OCI-LY1 (cell line): ENCODE measurements around the gene ZNF609.

ENCODE experiments used
- H2AFZ ChIP-seq: fragments of 200-600 bp; sonication (generic), shearing (Covaris generic); 2 replicates; pipeline ENCODE4 v1.6.0; 2014; ENCODE audit warnings: antibody characterized with exemption, mild to moderate bottlenecking, low read length
- H3F3A ChIP-seq: fragments of 200-600 bp; sonication (generic), shearing (Covaris generic); 2 replicates; pipeline ENCODE4 v1.6.0; 2014; ENCODE audit warnings: mild to moderate bottlenecking, antibody characterized with exemption, low read length, moderate library complexity; ENCODE audit not compliant: insufficient read depth
- H3K27ac ChIP-seq: fragments of 200-600 bp; sonication (generic); 2 replicates; pipeline ENCODE4 v1.5.1; 2014; ENCODE audit warnings: low read length, mixed run types, mild to moderate bottlenecking, low read depth; ENCODE audit not compliant: poor library complexity, severe bottlenecking
- H3K27me3 ChIP-seq: fragments of 200-600 bp; sonication (generic); 2 replicates; pipeline ENCODE4 v1.6.0; 2014; ENCODE audit warnings: antibody characterized with exemption, mild to moderate bottlenecking, low read length, moderate library complexity; ENCODE audit not compliant: insufficient read depth
- H3K36me3 ChIP-seq: fragments of 200-600 bp; sonication (generic); 2 replicates; pipeline ENCODE4 v1.6.1; 2014; ENCODE audit warnings: mild to moderate bottlenecking, antibody characterized with exemption, low read length, moderate library complexity, mixed read lengths; ENCODE audit not compliant: insufficient read depth
- H3K4me1 ChIP-seq: fragments of 200-600 bp; sonication (generic); 2 replicates; pipeline ENCODE4 v1.5.1; 2014; ENCODE audit warnings: mild to moderate bottlenecking, low read length, moderate library complexity; ENCODE audit not compliant: insufficient read depth, severe bottlenecking
- H3K4me2 ChIP-seq: fragments of 200-600 bp; sonication (generic), shearing (Covaris generic); 2 replicates; pipeline ENCODE4 v1.6.1; 2014; ENCODE audit warnings: low read length
- H3K4me3 ChIP-seq: fragments of 200-600 bp; sonication (generic); 2 replicates; pipeline ENCODE4 v1.5.1; 2014; ENCODE audit warnings: low read length, low read depth, mild to moderate bottlenecking, mixed read lengths; ENCODE audit not compliant: poor library complexity, severe bottlenecking
- H3K79me2 ChIP-seq: fragments of 200-600 bp; shearing (Covaris generic); 2 replicates; pipeline ENCODE4 v1.6.1; 2016; ENCODE audit warnings: mixed run types, low read length, mixed read lengths; ENCODE audit not compliant: insufficient read depth
- H3K9ac ChIP-seq: fragments of 200-600 bp; sonication (generic), shearing (Covaris generic); 2 replicates; pipeline ENCODE4 v1.6.1; 2014; ENCODE audit warnings: mild to moderate bottlenecking, low read length, mixed read lengths
- H3K9me2 ChIP-seq: fragments of 200-600 bp; sonication (generic), shearing (Covaris generic); 2 replicates; pipeline ENCODE4 v1.6.1; 2014; ENCODE audit warnings: low read depth, mild to moderate bottlenecking, low read length, mixed read lengths
- H3K9me3 ChIP-seq: fragments of 200-600 bp; shearing (Covaris generic); 2 replicates; pipeline ENCODE4 v1.6.1; 2014; ENCODE audit warnings: low read length, mixed read lengths
- H4K20me1 ChIP-seq: fragments of 200-600 bp; sonication (generic), shearing (Covaris generic); 2 replicates; pipeline ENCODE4 v1.6.0; 2016; ENCODE audit warnings: mild to moderate bottlenecking, low read length; ENCODE audit not compliant: insufficient read depth
- CTCF ChIP-seq: fragments of 200-600 bp; sonication (generic), shearing (Covaris generic); IDR thresholded peaks from 2 replicates; pipeline ENCODE4 v1.5.1; 2017; ENCODE audit warnings: mild to moderate bottlenecking, antibody characterized with exemption, low read length, moderate library complexity, mixed read lengths
- EZH2 ChIP-seq: fragments of 200-600 bp; sonication (generic), shearing (Covaris generic); IDR thresholded peaks from 2 replicates; pipeline ENCODE4 v1.8.0; 2017; ENCODE audit warnings: borderline replicate concordance, mixed run types, mild to moderate bottlenecking, antibody characterized with exemption, low read length, moderate library complexity, mixed read lengths

ZNF609 gene

DNA sequence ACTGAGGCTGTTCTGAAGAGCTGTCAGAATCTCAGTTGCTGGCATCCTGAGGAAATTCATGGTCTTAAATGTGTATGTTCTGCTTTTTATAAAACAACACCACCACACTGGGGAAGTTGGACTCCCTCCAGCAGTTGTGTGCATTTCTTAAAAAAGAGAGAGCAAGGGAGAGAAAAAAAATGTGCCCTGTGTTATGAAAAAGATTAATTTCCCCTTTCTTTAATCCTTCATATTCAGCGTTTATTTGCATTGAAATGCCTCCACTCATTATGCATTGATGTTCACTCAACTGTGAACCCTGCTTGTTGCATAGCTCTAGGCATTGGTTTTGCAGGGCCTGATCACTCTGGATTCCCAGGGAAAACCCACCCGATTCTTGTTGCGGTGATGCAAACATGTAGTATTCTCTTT lies 4.4 kb upstream of the ZNF609 start:
- Histone ChIP-seq H3K9me2 (no peaks in the 10 kb centered on the region), H3K9ac (peak overlapping the region; percentile 48), H3K9me3 (no peaks in the 10 kb centered on the region), H3K79me2 (no peaks in the 10 kb centered on the region), H4K20me1 (no peaks in the 10 kb centered on the region), H3K4me3 (peak overlapping the region; percentile 32), H3F3A (0 out of 2 replicates have a peak, but pooled peaks cover 5% of the 10 kb centered on the region), H2AFZ (no peak overlapping the region), H3K27ac (peak overlapping the region; percentile 90), H3K4me1 (peaks cover 62% of the 10 kb centered on the region), H3K27me3 (no peaks in the 10 kb centered on the region), H3K36me3 (no peaks in the 10 kb centered on the region), H3K4me2 (peak overlapping the region; percentile 60)
- no peak for TF ChIP-seq CTCF
- no peak for TF ChIP-seq EZH2

- Histone ChIP-seq H3K4me2 (peak overlapping the region; percentile 60), H3K79me2 (peaks cover 5% of the 10 kb centered on the region), H3K27ac (peak overlapping the region; percentile 90), H3F3A (0 out of 2 replicates have a peak, but pooled peaks cover 5% of the 10 kb centered on the region), H3K9me3 (no peaks in the 10 kb centered on the region), H3K36me3 (no peaks in the 10 kb centered on the region), H3K9ac (peak overlapping the region; percentile 1; the same call in 1 of the 2 replicates), H3K27me3 (no peaks in the 10 kb centered on the region), H4K20me1 (no peaks in the 10 kb centered on the region), H3K4me3 (peak overlapping the region; percentile 7), H2AFZ (no peak overlapping the region), H3K4me1 (peaks cover 66% of the 10 kb centered on the region), H3K9me2 (no peaks in the 10 kb centered on the region)
- TF ChIP-seq EZH2 (no peak), CTCF (no peak)
Observed at GRCh38 chr15:64456634-64457108, 3.7 kb upstream of the ZNF609 start.

DNA sequence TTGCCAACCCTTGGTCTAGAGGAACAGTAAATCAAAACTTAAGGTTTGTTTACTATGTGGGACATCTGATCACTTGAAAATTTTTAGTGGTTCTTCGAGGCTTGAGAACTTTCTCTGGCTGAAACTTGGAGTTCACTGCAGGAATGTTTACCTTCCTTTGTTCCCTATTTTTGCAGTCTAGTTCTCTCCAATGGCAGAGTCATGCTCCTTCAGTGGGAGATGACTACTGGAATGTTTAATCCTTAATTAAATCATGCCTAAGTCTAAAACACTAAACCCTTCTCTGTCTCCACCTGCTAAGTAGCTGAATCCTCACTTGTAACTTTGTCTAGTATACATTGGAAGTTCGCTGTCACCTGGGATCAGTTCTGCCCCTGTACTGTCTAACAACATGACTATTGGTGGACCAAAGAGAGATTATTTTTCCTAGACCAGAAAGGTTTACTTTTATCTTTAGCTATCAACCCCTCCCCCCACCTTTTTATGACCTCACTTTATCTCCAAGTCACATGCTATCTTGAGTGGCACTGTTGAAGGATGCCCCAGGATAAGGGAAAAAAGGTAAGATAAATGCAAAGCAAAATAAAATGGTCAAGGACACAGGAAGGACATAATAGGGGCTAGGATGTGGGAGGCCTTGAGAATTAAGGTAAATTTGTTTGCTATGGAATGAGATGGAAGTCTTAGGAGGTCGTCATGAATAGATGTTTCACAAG lies 1.2 kb upstream of the ZNF609 start:
- Histone ChIP-seq H3K9ac (peak overlapping the region; percentile 78; the same call in 1 of the 2 replicates), H3K36me3 (peaks cover 11% of the 10 kb centered on the region), H3K27me3 (no peaks in the 10 kb centered on the region), H3K4me2 (peak overlapping the region; percentile 89; the same call in 1 of the 2 replicates), H3K9me3 (no peaks in the 10 kb centered on the region), H3K4me1 (peaks cover 82% of the 10 kb centered on the region), H3K27ac (peak overlapping the region; percentile 57), H2AFZ (no peak overlapping the region), H3K9me2 (no peaks in the 10 kb centered on the region), H4K20me1 (no peaks in the 10 kb centered on the region), H3K4me3 (peak overlapping the region; percentile 81), H3K79me2 (peaks cover 31% of the 10 kb centered on the region), H3F3A (0 out of 2 replicates have a peak, but pooled peaks cover 5% of the 10 kb centered on the region)
- TF ChIP-seq EZH2 (no peak), CTCF (no peak)
